ENCODE measurements around the gene ZNF322.

ZNF322 gene

DNA sequence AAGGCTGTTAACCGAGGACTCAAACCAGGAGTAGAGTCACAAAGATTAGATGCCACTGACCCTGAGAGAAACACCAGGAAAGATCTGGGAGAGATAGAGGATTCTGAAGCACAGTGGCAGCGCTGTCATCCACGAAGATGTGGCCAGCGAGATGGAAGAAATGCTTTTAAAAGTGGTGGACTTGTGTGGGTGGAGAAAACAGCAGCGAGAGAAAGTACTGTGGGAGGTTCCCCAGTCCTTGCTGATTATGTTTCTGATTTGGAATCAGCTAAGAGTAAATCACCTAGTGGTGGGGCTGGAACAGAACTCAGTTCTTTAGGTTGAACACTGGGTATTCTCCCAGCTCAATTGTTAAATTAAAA is 435 bp upstream of the ZNF322 start:
- peak overlapping the region; percentile 88 for H3K4me3 ChIP-seq (ENCODE audit: low read depth, low read length)
- no peak for TF ChIP-seq CTCF (IDR thresholded peaks at IDR 0.05; ENCODE audit: insufficient read depth, low read length, missing control alignments)
- DNase-seq (ENCODE audit: low read depth, low spot score) = no peak
- CTCF ChIA-PET = interaction anchor here (1.0 to 1.1 kb wide), 2 partner anchors 421 to 467 kb away, joined by 3 read pairs; no protein-coding TSS in a partner anchor
- POLR2A ChIA-PET = no interaction called here

GRCh38 chr6:26657256-26657655 is 2.3 kb downstream of the ZNF322 start:
- DNase-seq (ENCODE audit: low read depth, low spot score) = no peak
- ChIA-PET POLR2A (no interaction called here), CTCF (interaction anchor here (1.0 kb wide), 1 partner anchor 421 kb away, joined by 3 read pairs; no protein-coding TSS in a partner anchor)
- no peak overlapping the region for H3K4me3 ChIP-seq (ENCODE audit: low read depth, low read length)
- TF ChIP-seq CTCF (IDR thresholded peaks at IDR 0.05; ENCODE audit: insufficient read depth, low read length, missing control alignments) = no peak

DNA sequence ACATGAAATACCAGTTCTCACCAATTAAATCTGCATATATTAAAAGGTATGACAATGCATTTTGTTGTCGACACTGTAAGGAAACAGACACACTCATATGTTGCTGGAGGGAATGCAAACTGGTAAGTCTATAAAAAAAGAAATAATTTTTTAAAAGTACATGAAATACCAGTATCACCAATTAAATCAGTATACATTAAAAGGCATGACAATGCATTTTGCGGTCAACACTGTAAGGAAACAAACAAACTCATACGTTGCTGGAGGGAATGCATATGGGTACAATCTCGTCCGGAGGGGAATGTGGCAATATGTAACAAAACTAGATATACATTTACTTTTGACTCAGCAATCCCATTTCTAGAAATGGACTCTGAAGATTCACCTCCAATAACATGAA is 6.5 kb downstream of the ZNF322 start:
- CTCF ChIA-PET = no interaction called here
- no peak for TF ChIP-seq CTCF (IDR thresholded peaks at IDR 0.05; ENCODE audit: insufficient read depth, low read length, missing control alignments)
- POLR2A ChIA-PET = no interaction called here

GRCh38 chr6:26651133-26651781 is 8.3 kb downstream of the ZNF322 start:
- no peak for DNase-seq (ENCODE audit: low read depth, low spot score)
- CTCF ChIA-PET = interaction anchor here (1.4 kb wide), 1 partner anchor 56 kb away, joined by 3 read pairs; no protein-coding TSS in a partner anchor
- H3K4me3 ChIP-seq (ENCODE audit: low read depth, low read length) = no peak overlapping the region
- TF ChIP-seq CTCF (IDR thresholded peaks at IDR 0.05; ENCODE audit: insufficient read depth, low read length, missing control alignments) = no peak
- POLR2A ChIA-PET = no interaction called here

More for the DNA sequence above, 6.5 kb downstream of the ZNF322 start:
- DNase-seq (ENCODE audit: low read depth, low spot score) = no peak
- no peak overlapping the region for H3K4me3 ChIP-seq (ENCODE audit: low read depth, low read length)

DNA sequence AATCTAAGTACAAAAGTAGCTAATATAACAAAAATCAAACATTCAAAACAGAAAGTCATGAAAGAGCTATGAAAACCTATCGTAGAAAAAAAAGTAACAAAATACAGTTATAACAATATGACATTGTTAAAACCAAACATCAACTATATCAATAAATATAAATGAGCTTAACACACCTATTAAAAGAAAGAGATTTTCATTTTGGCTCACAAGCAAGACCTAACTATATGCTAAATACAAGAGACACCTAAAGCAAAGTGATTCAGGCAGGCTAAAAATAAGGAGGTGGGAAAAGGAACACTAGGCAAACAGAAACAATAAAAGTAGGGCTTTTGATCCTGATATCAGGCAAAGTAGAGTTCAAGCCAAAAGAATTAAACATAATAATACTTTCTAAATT is 13.5 kb downstream of the ZNF322 start:
- CTCF ChIA-PET = no interaction called here
- no peak overlapping the region for H3K4me3 ChIP-seq (ENCODE audit: low read depth, low read length)
- POLR2A ChIA-PET = no interaction called here
- DNase-seq (ENCODE audit: low read depth, low spot score) = no peak
- TF ChIP-seq CTCF (IDR thresholded peaks at IDR 0.05; ENCODE audit: insufficient read depth, low read length, missing control alignments) = no peak

DNA sequence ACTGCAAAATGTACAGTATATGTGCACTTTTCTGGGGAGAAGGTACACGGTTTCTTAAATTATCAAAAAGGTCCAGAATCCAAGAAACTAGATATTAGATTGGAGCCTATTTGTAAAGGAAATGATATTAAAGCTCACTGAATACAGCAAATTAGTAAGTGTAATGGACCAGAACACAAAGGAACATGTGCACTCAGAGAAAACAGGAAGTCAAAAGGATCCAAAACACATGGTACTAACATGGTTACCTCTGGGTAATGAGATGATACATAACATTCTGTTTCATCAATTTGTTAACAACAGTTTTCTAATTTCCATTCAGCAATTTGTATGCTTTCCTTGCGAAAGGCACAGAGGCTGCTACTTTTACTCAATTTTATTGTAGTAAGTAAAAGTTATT is 18.7 kb downstream of the ZNF322 start:
- ChIA-PET POLR2A (no interaction called here), CTCF (no interaction called here)
- no peak for TF ChIP-seq CTCF (IDR thresholded peaks at IDR 0.05; ENCODE audit: insufficient read depth, low read length, missing control alignments)
- DNase-seq (ENCODE audit: low read depth, low spot score) = no peak
- no peak overlapping the region for H3K4me3 ChIP-seq (ENCODE audit: low read depth, low read length)
